NCI-H524 treated with DMSO at 0.1 percent for 48 hours (cell line): ENCODE measurements around the gene MTG2.

Experiments used
- DNase-seq: peaks from one replicate; lab custom pipeline; 2025; lab: John Stamatoyannopoulos, UW

Gene MTG2

GRCh38 chr20:62162765-62163484 lies 19.9 kb upstream of the MTG2 start:
- no peak for DNase-seq

- DNase-seq: no peak
Observed at GRCh38 chr20:62163485-62163865, 19.4 kb upstream of the MTG2 start.

GRCh38 chr20:62163986-62164762 lies 18.7 kb upstream of the MTG2 start:
- no peak for DNase-seq

- DNase-seq: no peak
Observed at GRCh38 chr20:62164879-62165761, 17.7 kb upstream of the MTG2 start.

GRCh38 chr20:62165762-62166399 lies 16.9 kb upstream of the MTG2 start:
- DNase-seq: no peak

GRCh38 chr20:62167474-62167873 lies 15.4 kb upstream of the MTG2 start:
- DNase-seq: no peak

GRCh38 chr20:62168061-62168460 lies 14.8 kb upstream of the MTG2 start:
- DNase-seq: peak; percentile 95

GRCh38 chr20:62168890-62169435 lies 13.9 kb upstream of the MTG2 start:
- no peak for DNase-seq

- DNase-seq: no peak
Observed at GRCh38 chr20:62170536-62170935, 12.3 kb upstream of the MTG2 start.

- DNase-seq: no peak
Observed at GRCh38 chr20:62171245-62171644, 11.6 kb upstream of the MTG2 start.

GRCh38 chr20:62172666-62173065 lies 10.2 kb upstream of the MTG2 start:
- no peak for DNase-seq

GRCh38 chr20:62174021-62174804 lies 8.6 kb upstream of the MTG2 start:
- DNase-seq: no peak

- no peak for DNase-seq
Observed at GRCh38 chr20:62174870-62175624, 7.8 kb upstream of the MTG2 start.

- DNase-seq: no peak
Observed at GRCh38 chr20:62175711-62176110, 7.1 kb upstream of the MTG2 start.

GRCh38 chr20:62176866-62177265 lies 6.0 kb upstream of the MTG2 start:
- DNase-seq: no peak

- DNase-seq: no peak
Observed at GRCh38 chr20:62177307-62177706, 5.5 kb upstream of the MTG2 start.

- no peak for DNase-seq
Observed at GRCh38 chr20:62178316-62179161, 4.3 kb upstream of the MTG2 start.

GRCh38 chr20:62179162-62179504 lies 3.7 kb upstream of the MTG2 start:
- no peak for DNase-seq

GRCh38 chr20:62181808-62182207 lies 1.0 kb upstream of the MTG2 start:
- DNase-seq: no peak
